ENCODE measurements around the gene RNF187.

- TF ChIP-seq CTCF (IDR thresholded peaks at IDR 0.05; ENCODE audit: poor library complexity) = no peak
- no peak for TF ChIP-seq EZH2 (IDR thresholded peaks at IDR 0.05; ENCODE audit: borderline replicate concordance)
Measured at GRCh38 chr1:228497206-228497605, 10.0 kb downstream of the RNF187 start.

Data from hepatocyte (in vitro differentiated cells).